ENCODE data around the gene CHGA.

DNA sequence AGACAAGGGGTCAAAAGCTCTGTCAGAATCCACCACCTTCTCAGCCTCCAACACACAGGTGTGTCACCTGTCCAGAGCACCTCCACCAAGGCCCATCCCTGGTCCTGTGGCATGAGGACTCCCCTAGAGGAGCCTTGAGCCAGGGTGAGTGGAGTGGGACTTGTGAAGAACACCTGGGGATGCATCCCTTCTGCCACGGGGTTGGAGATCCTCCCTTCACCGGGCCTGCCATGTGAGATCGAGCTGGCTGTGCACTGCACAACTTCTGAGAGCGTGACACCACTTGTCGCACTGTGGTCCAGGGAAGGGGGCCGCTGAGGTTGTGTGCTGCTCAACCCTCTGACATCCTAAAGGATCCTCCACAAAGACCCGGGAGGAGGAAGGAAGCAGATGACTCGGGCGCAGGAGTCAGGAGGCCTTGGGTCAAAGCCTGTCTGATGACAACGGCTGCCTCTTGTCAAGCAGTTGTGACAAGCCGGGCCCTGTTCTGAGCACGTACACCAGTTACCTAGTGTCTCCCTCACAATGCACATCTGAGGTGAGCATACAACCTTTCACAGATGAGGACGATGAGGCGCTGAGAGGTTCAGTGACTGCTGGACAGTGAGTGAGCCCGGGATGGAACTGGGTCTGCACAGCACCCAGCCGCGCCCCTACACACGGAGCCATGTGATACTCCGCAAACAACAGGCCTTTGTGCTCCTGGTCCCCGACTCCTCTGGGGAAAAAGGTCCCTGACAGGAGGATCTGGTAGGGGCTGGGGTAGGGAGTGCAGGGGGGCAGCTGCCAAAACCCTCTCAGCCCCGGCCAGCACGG is 35.6 kb downstream of the CHGA start:
- TF ChIP-seq, protein P1, sequence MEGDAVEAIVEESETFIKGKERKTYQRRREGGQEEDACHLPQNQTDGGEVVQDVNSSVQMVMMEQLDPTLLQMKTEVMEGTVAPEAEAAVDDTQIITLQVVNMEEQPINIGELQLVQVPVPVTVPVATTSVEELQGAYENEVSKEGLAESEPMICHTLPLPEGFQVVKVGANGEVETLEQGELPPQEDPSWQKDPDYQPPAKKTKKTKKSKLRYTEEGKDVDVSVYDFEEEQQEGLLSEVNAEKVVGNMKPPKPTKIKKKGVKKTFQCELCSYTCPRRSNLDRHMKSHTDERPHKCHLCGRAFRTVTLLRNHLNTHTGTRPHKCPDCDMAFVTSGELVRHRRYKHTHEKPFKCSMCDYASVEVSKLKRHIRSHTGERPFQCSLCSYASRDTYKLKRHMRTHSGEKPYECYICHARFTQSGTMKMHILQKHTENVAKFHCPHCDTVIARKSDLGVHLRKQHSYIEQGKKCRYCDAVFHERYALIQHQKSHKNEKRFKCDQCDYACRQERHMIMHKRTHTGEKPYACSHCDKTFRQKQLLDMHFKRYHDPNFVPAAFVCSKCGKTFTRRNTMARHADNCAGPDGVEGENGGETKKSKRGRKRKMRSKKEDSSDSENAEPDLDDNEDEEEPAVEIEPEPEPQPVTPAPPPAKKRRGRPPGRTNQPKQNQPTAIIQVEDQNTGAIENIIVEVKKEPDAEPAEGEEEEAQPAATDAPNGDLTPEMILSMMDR (IDR thresholded peaks at IDR 0.05; ENCODE audit: low read depth, low read length, missing input control), result no peak
- TF ChIP-seq JUND (IDR thresholded peaks at IDR 0.05), result no peak

Data from liver (tissue), 3 donors.